OCI-LY7 (cell line): ENCODE results near the gene FRMPD1.

ENCODE experiments used
- CTCF ChIP-seq: fragments of 200-600 bp; sonication (generic); conservative IDR thresholded peaks from 2 replicates; pipeline ENCODE4 v1.5.1; 2014; ENCODE audit warnings: mild to moderate bottlenecking, antibody characterized with exemption, low read length, moderate library complexity, mixed read lengths
- EZH2phosphoT487 ChIP-seq: fragments of 200-600 bp; sonication (generic); IDR thresholded peaks from 2 replicates; pipeline ENCODE4 v1.6.1; 2018; ENCODE audit warnings: low read depth, borderline replicate concordance, mild to moderate bottlenecking, mixed run types, antibody characterized with exemption, low read length, moderate library complexity, mixed read lengths

- no peak for TF ChIP-seq CTCF
- TF ChIP-seq EZH2phosphoT487, result no peak
Observed at GRCh38 chr9:37700131-37700530, 49.4 kb downstream of the FRMPD1 start.
